Measurements from ENCODE around the gene ERGIC1.
"Not testable (repeated sequence)": the region's sequence is repeated elsewhere in the genome, so short reads cannot be mapped to it uniquely, and the experiment has no call there.

Gene ERGIC1

DNA sequence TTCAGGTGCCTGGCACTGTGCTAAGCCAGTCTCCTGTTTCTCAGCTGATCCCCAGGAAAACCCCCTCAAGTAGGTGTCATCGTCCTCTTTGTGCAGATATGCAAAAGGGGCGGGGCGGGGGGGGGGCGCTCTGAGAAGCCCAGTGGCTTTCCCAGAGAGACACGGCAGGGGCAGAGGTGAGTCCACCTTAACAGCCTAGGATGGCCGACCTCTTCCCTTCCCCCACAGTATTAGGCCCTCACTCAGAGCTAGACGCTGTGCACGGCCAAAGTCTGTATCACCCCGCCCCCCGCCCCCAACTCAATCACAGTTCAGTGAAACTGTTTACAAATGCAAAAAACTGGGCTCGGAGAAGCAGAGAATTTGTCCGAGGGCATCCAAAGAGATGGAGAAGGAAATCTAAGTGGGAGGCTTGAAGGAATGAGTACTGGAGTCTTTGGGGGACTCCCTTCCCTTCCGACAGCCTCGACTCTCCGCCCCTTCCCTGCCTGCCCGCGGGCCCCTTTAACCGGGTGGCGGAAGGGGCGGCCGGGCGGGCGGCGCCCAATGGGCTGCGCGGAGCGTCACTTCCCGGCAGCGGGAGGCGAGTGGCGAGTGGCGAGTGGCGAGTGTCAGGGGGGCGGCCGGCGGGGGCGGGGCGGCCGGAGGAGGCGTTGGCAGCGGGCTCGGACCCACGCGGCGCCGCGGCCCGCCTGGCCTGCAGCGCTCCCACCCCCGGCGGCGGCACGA is at the start of gene ERGIC1:
Gene ERGIC1 (plus strand): TSS at position 566 of the 729 bp plus-strand sequence. CDS start 163 bp downstream, at position 729.
- DNase-seq: peak; percentile 30

DNA sequence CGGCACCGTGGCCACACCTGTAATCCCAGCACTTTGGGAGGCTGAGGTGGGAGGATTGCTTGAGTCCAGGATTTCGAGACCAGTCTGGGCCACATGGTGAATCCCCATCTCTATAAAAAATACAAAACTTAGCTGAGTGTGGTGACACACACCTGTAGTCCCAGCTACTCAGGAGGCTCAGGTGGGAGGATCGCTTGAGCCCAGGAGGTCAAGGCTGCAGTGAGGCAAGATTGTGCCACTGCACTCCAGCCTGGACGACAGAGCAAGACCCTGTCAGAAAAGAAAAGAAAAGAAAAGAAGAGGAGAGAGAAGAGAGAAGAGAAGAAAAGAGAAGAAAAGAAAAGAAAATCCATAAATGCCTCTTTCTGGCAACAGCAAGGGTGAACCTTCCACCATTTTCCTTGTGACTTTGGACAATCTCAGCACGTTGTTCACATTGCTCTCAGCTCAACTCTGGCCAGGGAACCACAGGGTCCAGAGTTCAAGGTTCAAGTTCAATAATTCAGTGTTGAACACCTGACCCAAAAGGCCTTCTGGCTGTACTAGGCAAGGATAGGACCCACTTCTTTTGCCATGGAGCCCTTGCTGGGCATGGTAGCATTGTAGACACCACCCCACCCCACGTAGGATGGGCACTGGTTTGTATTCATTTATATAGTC is 48.5 kb upstream of the ERGIC1 start:
- DNase-seq: no peak

GRCh38 chr5:172786736-172787462 is 47.2 kb upstream of the ERGIC1 start:
- no peak for DNase-seq

DNA sequence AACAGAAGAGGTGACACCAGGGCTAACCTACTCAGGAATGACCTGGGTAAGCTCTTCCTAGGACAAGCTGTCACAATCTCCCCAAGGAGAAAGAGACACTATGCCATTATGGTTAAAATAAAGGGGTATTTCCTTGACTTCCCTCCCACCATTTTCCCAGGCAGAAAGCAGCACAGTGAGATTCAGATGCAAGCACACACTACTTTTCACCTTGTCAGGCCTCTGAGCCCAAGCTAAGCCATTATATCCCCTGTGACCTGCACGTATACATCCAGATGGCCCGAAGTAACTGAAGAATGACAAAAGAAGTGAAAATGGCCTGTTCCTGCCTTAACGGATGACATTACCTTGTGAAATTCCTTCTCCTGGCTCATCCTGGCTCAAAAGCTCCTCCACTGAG is 46.5 kb upstream of the ERGIC1 start:
- DNase-seq: not testable (repeated sequence)

GRCh38 chr5:172788771-172789686 is 45.0 kb upstream of the ERGIC1 start:
- no peak for DNase-seq

DNA sequence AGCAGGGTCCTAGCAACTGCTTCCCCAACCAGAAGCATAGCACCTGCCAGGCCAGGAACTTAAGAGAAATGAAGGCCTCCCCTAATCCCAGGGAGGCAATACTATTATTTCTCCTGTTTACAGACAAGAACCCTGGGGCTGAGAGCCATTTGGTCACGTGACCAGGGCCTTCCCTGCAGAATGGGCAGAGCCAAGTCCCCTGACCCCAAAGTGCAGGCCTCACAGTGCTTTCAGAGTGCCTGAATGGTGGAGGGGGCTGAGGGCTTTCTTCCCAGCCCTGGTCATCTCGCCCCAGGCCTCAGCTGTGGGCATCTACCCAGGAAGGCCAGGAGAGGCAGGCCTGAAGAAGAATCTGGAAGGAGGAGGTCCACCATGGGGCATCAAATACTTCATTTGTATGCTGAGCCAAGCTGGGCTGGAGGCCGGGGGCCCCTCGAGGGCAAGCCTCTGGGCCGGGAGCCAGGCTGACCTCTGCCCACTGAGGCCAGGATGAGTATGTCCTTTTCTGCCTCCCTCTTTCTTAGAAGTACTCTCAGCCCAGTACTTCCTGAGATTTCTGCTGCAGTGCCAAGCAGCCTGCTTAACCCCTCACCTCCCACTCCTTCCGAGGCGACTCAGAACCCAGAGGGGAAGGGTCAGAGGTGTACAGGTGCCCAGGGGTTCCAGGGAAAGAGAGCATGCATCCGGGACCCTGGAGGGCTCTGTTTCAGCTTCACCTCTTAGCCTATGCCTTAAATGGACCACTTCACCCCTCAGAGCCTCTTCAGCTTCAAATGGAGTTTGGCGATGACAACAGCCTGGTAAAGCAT is 44.2 kb upstream of the ERGIC1 start:
- DNase-seq: no peak

DNA sequence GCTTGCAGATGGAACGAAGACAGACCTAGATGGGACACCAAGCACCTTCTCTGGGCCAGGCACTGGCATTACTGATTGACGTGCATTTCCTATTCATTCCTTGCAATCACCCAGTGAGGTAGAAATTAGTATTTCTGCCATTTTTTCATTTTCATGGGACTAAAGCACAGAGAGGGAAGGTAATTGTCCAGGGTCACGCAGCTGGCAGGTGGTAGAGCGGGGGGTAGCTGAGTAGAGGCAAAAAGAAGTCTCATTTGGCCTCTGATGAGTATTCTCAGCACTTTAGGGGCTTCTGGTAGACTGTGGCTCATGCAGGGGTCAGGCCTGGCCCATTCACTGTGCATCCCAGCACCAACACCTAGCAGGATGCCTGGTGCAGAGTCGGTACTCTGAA is 43.6 kb upstream of the ERGIC1 start:
- no peak for DNase-seq

DNA sequence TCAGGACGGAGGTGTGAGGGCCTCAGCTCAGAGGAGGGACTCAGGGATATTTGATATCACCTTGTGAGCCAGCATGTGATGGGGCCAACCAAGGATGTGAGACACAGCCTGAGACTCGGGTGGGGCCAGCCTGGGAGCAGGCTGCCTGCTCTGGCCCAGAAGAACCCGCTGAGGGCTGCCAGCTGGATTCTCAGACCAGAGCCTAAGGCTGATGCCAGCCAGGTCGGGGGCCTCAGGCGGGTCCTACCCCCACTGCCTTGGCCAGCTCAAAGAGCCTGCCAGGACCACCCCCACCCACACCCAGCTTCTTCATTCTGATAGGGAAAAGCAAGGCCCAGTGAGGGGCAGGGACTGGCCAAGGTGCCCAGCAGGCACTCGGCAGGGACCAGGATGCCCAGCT is 42.8 kb upstream of the ERGIC1 start:
- DNase-seq: no peak

GRCh38 chr5:172791726-172792445 is 42.2 kb upstream of the ERGIC1 start:
- DNase-seq: no peak

- DNase-seq: no peak
These were observed 41.1 kb upstream of the ERGIC1 start for GRCh38 chr5:172792701-172793570.

DNA sequence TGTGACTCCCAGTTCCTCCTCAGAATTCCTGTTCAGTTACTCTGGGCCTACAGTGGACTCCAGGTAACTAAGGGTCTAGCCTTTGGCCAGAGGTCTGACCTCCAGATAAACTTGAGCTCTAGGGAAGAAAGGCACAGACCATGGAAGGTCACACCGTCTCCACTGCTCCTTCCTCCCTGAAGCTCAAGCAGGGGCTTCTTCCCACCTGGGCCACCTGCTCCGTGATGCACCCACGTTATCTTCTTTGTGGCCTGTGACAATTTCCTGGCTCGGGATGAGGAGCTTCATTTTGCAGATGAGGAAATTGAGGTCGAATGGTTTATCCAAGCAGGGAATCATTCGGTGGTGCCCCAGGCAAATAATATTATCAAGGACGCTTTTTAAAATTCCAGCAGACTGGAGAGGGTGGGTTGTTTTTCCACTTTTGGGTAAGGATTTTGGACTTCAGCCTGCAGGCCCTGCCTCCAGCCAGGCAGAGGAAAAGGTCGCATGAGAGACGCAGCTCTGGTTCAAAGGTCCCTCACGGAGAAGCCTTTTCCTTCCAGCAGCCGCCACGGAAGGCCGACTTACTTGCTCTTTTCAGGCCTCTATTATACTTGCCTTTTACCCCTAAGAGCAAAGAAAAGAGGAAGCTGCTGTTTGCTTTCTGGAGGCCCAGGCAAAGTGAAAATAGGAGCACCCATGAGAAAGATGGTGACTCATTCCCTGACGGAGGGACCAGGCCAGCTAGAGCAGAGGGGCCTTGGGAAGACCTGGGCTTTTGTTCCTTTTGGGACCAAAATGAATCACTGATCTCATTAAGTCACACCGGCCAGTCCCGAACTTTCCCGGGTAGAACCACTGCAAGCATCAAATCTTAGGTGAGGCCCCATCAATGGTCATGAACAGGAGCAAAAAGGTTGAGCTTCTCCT is 40.2 kb upstream of the ERGIC1 start:
- no peak for DNase-seq

GRCh38 chr5:172795318-172795977 is 38.6 kb upstream of the ERGIC1 start:
- DNase-seq: no peak

- DNase-seq: no peak
These were observed 37.7 kb upstream of the ERGIC1 start for GRCh38 chr5:172796306-172796705.

- DNase-seq: no peak
These were observed 36.3 kb upstream of the ERGIC1 start for GRCh38 chr5:172797771-172798191.

DNA sequence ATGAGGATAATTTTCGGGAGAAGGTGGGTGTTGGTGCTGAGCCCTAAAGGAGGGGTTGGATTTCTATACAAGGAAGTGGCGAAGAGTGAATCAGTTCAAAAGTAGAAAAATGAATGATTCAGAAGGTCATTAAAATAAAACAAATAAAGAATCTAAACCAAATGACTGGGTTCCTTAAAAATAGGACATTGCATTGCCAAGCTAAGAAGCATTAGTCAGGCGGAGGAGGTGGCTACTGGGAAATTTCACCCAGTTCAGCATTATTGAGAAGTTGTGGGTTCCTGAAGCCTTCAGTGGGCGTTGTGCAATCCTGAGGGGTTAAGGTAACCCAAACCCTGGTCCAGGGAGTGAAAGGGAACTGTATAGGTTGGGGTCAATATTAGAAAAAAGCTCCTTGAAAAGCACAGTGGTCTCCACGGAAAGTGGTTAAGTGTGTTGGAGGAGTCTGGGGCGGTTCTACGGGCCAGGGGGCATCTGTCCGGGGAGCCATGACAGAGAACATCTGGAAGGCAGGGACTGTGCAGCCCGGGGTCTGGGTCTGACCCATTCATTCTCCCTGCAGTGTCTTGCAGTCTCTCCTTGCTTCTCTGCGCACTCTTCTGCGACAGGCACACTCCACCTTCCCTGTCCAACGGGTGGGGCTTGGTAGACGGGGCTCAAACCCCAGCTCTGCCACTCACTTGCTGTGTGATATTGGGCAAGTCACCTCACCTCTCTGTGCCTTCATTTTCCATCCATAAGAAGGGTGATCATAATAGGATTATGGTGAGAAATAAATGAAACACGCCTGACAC is 35.4 kb upstream of the ERGIC1 start:
- DNase-seq: peak; percentile 71

DNA sequence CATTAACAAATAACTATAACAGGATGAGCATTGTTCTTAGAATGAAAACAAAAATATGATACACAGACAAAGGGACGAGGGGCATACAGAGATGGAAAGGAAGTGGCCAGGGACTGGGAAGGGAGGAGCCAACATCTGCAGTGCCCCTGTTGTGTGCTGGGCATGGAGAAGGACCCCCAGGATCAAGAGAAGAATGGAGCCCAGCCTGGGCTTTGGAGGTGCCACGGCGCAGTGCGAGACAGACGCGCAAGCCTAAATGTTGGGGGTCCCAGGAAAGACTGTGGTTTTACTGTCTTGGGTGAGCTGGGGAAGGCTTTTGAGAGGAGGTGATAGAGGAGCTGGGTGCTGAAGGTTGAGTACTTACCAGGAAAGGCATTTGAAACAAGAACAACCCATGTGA is 34.6 kb upstream of the ERGIC1 start:
- DNase-seq: no peak

GRCh38 chr5:172800088-172800551 is 33.9 kb upstream of the ERGIC1 start:
- DNase-seq: peak; percentile 87
